ENCODE results near the gene AP2A2.

Gene AP2A2

GRCh38 chr11:1018091-1018490 lies 92.4 kb downstream of the AP2A2 start:
- TF ChIP-seq ZFHX2 (tag by site-specific recombination; conservative IDR thresholded peaks at IDR 0.05) (peak; percentile 64), ZNF23 (tag by site-specific recombination; IDR thresholded peaks at IDR 0.05; ENCODE audit: borderline replicate concordance) (no peak), EGR2 (tag by site-specific recombination; IDR thresholded peaks at IDR 0.05; ENCODE audit: low read depth) (peak; percentile 75)
- Histone ChIP-seq H3K27ac (ENCODE audit: extremely low read depth, low read depth, low read length) (no peak overlapping the region), H3K4me3 (ENCODE audit: low read depth, low read length) (no peak overlapping the region), H3K9me3 (ENCODE audit: control insufficient read depth, insufficient read depth, low read depth, low read length) (no peaks in the 10 kb centered on the region), H3K36me3 (ENCODE audit: control insufficient read depth in 2 of 2, insufficient read depth in 1 of 2, low read length in 2 of 2) (no peaks in the 10 kb centered on the region), H3K4me1 (ENCODE audit: control insufficient read depth, insufficient read depth, low read length) (no peaks in the 10 kb centered on the region)
- ChIA-PET POLR2A (no interaction called here), CTCF (no interaction called here)

GRCh38 chr11:1019321-1019910 lies 93.7 kb downstream of the AP2A2 start:
- Histone ChIP-seq H3K36me3 (ENCODE audit: control insufficient read depth in 2 of 2, insufficient read depth in 1 of 2, low read length in 2 of 2) (no peaks in the 10 kb centered on the region), H3K9me3 (ENCODE audit: control insufficient read depth, insufficient read depth, low read depth, low read length) (no peaks in the 10 kb centered on the region), H3K27ac (ENCODE audit: extremely low read depth, low read depth, low read length) (no peak overlapping the region), H3K4me3 (ENCODE audit: low read depth, low read length) (no peak overlapping the region), H3K4me1 (ENCODE audit: control insufficient read depth, insufficient read depth, low read length) (no peaks in the 10 kb centered on the region)
- ChIA-PET CTCF (no interaction called here), POLR2A (no interaction called here)
- TF ChIP-seq ZBTB21 (tag by site-specific recombination; IDR thresholded peaks at IDR 0.05) (no peak), ZNF776 (tag by site-specific recombination; IDR thresholded peaks at IDR 0.05; ENCODE audit: borderline replicate concordance) (no peak), ZNF510 (tag by site-specific recombination; IDR thresholded peaks at IDR 0.05; ENCODE audit: insufficient replicate concordance) (no peak), ZNF341 (tag by site-specific recombination; IDR thresholded peaks at IDR 0.05; ENCODE audit: low read depth) (no peak), TRIM28 (IDR thresholded peaks at IDR 0.05; ENCODE audit: borderline replicate concordance, low read length) (no peak), ZNF37A (tag by site-specific recombination; IDR thresholded peaks at IDR 0.05) (no peak), ZNF837 (tag by site-specific recombination; IDR thresholded peaks at IDR 0.05) (no peak), ZNF112 (tag by site-specific recombination; IDR thresholded peaks at IDR 0.05) (no peak), ZBTB48 (tag by site-specific recombination; IDR thresholded peaks at IDR 0.05) (no peak), KLF16 (tag by site-specific recombination; IDR thresholded peaks at IDR 0.05) (no peak), GLI4 (tag by site-specific recombination; IDR thresholded peaks at IDR 0.05) (no peak), ZNF549 (tag by site-specific recombination; IDR thresholded peaks at IDR 0.05) (no peak), ZNF704 (tag by site-specific recombination; IDR thresholded peaks at IDR 0.05) (no peak), ZNF560 (tag by site-specific recombination; IDR thresholded peaks at IDR 0.05; ENCODE audit: borderline replicate concordance) (no peak), ZNF548 (tag by site-specific recombination; IDR thresholded peaks at IDR 0.05) (no peak), ZBTB8A (tag by site-specific recombination; IDR thresholded peaks at IDR 0.05) (no peak), ZNF610 (tag by site-specific recombination; IDR thresholded peaks at IDR 0.05; ENCODE audit: borderline replicate concordance) (no peak), ZNF335 (tag by site-specific recombination; conservative IDR thresholded peaks at IDR 0.05) (no peak)

GRCh38 chr11:1020211-1020905 lies 94.7 kb downstream of the AP2A2 start:
- no peaks in the 10 kb centered on the region for H3K4me1 ChIP-seq (ENCODE audit: control insufficient read depth, insufficient read depth, low read length)
- no peaks in the 10 kb centered on the region for H3K36me3 ChIP-seq (ENCODE audit: control insufficient read depth in 2 of 2, insufficient read depth in 1 of 2, low read length in 2 of 2)
- TF ChIP-seq GLIS1 (tag by site-specific recombination; IDR thresholded peaks at IDR 0.05) (peak; percentile 33; the same call in 1 of the 2 replicates), ZNF140 (tag by site-specific recombination; IDR thresholded peaks at IDR 0.05) (no peak), ZNF830 (tag by site-specific recombination; IDR thresholded peaks at IDR 0.05; ENCODE audit: low read depth) (no peak), ZNF114 (tag by site-specific recombination; IDR thresholded peaks at IDR 0.05) (no peak), SCRT2 (tag by site-specific recombination; IDR thresholded peaks at IDR 0.05) (peak; percentile 41; the same call in 1 of the 2 replicates), ZBTB10 (tag by site-specific recombination; IDR thresholded peaks at IDR 0.05) (no peak), ZNF48 (tag by site-specific recombination; IDR thresholded peaks at IDR 0.05) (no peak)
- CTCF ChIA-PET: no interaction called here
- no peak overlapping the region for H3K4me3 ChIP-seq (ENCODE audit: low read depth, low read length)
- no peak overlapping the region for H3K27ac ChIP-seq (ENCODE audit: extremely low read depth, low read depth, low read length)
- no peaks in the 10 kb centered on the region for H3K9me3 ChIP-seq (ENCODE audit: control insufficient read depth, insufficient read depth, low read depth, low read length)
- POLR2A ChIA-PET: interaction anchor here (0.6 kb wide), 1 partner anchor 20 kb away, joined by 3 read pairs; no protein-coding TSS in a partner anchor
